ENCODE measurements around the gene TFAP2E.
"Not testable (repeated sequence)": the region's sequence is repeated elsewhere in the genome, so short reads cannot be mapped to it uniquely, and the experiment has no call there.

The TFAP2E gene

GRCh38 chr1:35570589-35571137 lies 2.5 kb upstream of the TFAP2E start:
- in situ Hi-C loops (cut with MboI; ENCODE audit: low sequenced_read_pairs): no loop called here

DNA sequence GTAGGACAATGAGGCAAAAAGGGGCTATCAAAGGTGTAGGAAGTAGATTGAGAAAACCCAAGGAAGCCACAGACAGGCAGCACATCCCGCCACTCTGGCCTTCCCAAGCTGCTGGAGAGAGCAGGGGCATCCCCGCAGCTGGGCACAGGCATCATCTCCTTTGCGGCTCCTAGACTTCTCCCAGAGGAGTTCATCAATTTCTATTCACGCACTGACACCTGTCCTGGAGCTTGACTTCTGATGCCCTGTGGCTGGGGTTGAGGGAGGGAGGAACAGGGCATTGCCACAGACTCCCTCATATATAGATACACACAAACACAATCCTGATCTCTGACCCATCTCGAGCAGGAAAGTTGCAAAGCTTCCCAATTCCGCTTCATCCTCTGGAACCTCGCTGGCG lies 1.9 kb upstream of the TFAP2E start:
- in situ Hi-C loops (cut with MboI; ENCODE audit: low sequenced_read_pairs): no loop called here

- in situ Hi-C loops (cut with MboI; ENCODE audit: low sequenced_read_pairs): no loop called here
Measured at GRCh38 chr1:35572296-35572695, 818 bp upstream of the TFAP2E start.

- in situ Hi-C loops (cut with MboI; ENCODE audit: low sequenced_read_pairs): no loop called here
Measured at GRCh38 chr1:35574125-35574654, 1.1 kb downstream of the TFAP2E start.

GRCh38 chr1:35574655-35575415 lies 1.7 kb downstream of the TFAP2E start:
- in situ Hi-C loops (cut with MboI; ENCODE audit: low sequenced_read_pairs): no loop called here

DNA sequence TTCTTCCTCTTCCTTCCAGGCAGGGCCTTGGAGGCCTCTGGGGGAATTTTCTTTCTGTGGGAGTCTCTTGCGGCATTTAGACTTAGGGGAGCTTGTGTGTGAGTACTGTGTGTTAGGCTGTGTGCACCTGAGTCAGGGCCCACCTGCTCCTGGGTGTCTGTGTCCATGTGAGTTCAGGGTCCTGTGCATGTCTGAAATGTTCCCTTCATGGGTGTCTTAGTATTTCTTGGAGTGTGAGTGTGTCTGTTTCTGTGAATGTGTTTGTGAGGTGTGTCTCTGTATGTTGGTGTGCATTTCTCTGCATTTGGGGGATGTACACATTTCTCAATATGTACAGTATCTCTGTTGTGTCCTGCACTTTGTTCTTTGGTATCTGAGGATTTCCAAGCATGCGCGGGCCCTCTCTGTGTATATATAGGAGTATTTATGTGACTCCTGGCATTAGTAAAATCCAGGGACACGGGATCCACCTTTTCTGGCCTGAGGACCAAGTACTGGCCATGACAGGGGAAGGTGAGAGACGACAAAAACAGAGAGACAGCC lies 2.4 kb downstream of the TFAP2E start:
- in situ Hi-C loops (cut with MboI; ENCODE audit: low sequenced_read_pairs): no loop called here

DNA sequence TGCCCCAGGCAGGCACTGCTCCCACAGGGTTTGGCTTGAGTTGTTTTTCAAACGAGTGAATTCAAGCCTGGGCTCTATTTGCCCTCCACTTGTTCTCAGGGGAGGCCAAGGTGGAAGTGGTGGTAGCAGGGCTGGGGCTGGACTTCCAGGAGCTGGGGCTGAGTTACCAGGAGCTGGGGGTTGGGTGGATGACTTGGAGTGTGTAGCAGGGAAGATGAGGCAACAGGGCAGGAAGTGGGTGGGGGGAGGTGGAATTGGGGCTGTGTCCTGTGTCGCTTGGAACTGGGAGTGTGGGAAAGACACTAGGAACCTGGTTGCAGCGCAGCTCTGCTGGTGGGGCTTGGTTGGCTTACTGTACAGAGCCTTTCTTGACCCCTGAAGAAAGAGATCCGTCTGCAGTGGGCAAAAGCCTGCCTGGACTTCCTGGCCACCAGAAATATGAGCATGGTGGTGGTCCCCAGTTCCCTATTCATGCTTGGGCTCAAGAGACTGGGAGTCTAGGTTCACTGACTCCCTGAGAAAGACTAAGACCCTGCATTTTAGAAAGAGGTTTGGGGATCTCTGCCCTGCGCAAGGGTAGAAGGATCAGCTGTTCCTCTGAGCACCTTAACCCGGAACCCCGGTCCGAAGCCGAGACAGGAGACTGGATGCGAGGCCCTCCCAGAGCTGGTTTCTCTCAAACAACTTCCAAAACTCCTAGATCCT lies 3.1 kb downstream of the TFAP2E start:
- in situ Hi-C loops (cut with MboI; ENCODE audit: low sequenced_read_pairs): no loop called here

- in situ Hi-C loops (cut with MboI; ENCODE audit: low sequenced_read_pairs): not testable (repeated sequence)
Measured at GRCh38 chr1:35576766-35577070, 3.6 kb downstream of the TFAP2E start.

GRCh38 chr1:35577071-35577998 lies 4.2 kb downstream of the TFAP2E start:
- in situ Hi-C loops (cut with MboI; ENCODE audit: low sequenced_read_pairs): no loop called here

DNA sequence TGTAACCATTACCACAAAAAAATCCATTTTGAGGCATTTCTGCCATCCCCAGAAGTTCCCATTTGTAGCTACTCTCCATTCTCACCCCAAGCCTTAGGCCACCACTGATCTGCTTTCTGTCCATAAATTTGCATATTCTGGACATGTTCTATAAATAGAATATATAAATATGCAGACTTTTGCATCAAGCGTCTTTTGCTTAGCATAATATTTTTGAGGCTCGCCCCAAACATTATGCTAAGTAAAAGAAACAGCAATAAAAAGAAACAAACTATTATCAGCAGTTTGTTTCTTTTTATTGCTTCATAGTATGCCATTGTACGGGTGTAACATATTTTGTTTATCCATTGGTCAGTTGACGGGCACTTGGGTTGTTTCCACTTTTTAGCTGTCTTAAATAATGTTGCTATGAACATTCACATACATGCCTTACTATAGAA lies 7.9 kb downstream of the TFAP2E start:
- in situ Hi-C loops (cut with MboI; ENCODE audit: low sequenced_read_pairs): no loop called here

GRCh38 chr1:35581621-35582020 lies 8.5 kb downstream of the TFAP2E start:
- in situ Hi-C loops (cut with MboI; ENCODE audit: low sequenced_read_pairs): not testable (repeated sequence)

DNA sequence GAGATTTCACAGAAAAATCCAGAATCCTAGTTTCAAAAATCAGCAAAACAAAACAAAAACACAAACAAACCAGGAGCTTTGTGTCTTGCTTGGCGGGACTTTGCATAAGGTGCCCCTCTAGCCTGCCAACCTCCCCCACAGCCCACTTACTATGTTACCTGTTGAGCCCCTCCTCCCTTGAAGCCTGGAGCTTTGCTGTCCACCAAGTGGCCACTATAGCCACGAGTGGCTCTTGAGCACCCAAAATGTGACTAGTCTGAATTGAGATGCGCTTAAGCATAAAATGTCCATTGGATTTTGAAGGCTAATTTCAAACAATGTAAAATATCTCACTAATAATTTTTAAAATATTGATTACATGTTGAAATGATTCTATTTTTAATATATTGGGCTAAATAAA lies 12.2 kb downstream of the TFAP2E start:
- in situ Hi-C loops (cut with MboI; ENCODE audit: low sequenced_read_pairs): no loop called here

- in situ Hi-C loops (cut with MboI; ENCODE audit: low sequenced_read_pairs): not testable (repeated sequence)
Measured at GRCh38 chr1:35585805-35586204, 12.7 kb downstream of the TFAP2E start.

DNA sequence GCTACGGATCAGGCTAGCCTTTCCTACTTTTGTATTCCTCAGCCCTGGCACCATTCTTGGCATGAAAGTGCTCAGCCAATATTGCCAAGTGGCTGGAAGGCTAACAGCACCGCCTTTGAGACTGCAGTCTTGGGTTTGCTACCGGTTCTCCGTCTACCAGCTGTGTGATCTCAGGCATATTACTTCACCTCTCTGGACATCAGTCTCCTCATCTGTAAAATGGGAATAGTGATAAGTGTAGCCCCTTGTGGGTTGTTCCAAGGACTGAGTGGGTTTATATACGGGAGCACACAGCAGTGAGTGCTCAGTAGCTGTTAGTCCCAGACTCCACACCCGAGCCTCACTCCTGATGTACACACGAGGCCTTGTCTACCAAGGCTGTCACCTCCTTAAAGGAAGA lies 13.7 kb downstream of the TFAP2E start:
- in situ Hi-C loops (cut with MboI; ENCODE audit: low sequenced_read_pairs): no loop called here

DNA sequence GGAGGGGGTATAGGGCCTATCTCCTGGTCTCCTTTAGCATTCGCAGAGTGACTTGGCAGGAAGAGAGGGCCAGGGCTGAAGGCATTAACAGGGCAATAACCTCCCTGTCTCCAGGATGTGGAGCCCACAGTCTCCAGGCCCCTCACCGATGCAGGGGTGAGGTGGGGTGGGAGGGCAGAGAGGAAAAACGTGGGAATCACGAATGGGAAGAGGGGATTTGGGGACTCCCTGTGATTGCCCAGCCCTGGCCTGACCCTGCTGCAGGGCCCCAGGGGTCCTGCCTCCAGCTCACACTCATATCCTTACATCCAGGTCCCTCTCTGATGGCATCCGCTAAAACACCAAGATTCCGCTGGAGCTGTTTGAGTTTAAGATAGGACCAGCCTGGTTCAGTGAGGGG lies 14.6 kb downstream of the TFAP2E start:
- in situ Hi-C loops (cut with MboI; ENCODE audit: low sequenced_read_pairs): no loop called here

- in situ Hi-C loops (cut with MboI; ENCODE audit: low sequenced_read_pairs): no loop called here
Measured at GRCh38 chr1:35588197-35588910, 15.2 kb downstream of the TFAP2E start.

DNA sequence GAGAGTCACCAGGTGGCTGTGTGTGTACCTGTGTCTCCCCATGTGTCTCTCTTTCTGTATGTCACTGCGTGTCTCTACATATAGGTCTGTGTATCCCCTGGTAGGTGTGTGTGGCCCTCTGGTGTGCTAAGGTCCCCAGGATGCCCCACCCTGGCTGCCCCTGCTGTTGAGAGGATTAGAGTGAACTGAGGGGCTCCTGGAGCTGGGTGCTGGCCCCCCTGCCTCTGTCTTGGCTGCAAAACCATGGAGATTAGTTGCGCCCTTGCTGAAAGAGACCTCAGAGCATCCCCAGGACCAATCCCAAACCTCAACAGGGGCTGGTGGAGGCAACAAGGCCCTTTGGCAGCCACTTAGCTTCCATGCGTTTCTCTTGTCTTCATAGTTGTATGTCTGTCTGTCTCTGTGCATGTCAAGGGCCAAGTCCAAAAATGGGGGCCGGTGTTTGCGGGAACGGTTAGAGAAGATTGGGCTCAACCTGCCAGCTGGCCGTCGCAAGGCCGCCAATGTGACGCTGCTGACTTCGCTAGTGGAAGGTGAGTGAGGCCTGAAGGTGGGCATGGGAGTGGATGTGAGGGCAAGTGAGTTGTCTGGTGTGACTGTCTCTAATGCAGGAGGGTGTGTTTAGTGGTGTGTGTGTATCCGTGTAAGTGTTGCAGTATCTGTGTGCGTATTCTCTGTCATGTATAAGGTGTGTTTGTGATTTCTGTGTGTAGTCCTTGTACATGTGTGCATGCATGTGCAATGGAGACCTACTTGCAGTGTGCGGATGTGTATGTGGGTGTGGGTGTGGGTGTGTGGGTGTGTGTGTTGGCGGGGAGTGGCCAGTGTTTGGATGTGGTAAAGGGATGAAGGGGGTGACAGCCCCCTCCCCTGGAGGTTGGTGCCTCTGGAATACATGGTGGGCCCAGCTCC lies 16.7 kb downstream of the TFAP2E start:
- in situ Hi-C loops (cut with MboI; ENCODE audit: low sequenced_read_pairs): no loop called here

GRCh38 chr1:35590476-35591040 lies 17.4 kb downstream of the TFAP2E start:
- in situ Hi-C loops (cut with MboI; ENCODE audit: low sequenced_read_pairs): no loop called here

- in situ Hi-C loops (cut with MboI; ENCODE audit: low sequenced_read_pairs): no loop called here
Measured at GRCh38 chr1:35591211-35591610, 18.1 kb downstream of the TFAP2E start.
